SU-DHL-6 (cell line): ENCODE data around the gene SKP1.
"Not testable (repeated sequence)": the region's sequence is repeated elsewhere in the genome, so short reads cannot be mapped to it uniquely, and the experiment has no call there.

ENCODE experiments used
- H2AFZ ChIP-seq: fragments of 200-600 bp; sonication (generic); 2 replicates; pipeline ENCODE4 v1.6.1; 2014; ENCODE audit warnings: low read depth, mild to moderate bottlenecking, moderate library complexity, mixed read lengths, antibody characterized with exemption, low read length; ENCODE audit not compliant: severe bottlenecking
- H3F3A ChIP-seq: fragments of 200-600 bp; shearing (Covaris generic); 2 replicates; pipeline ENCODE4 v1.6.0; 2016; ENCODE audit warnings: antibody characterized with exemption, mild to moderate bottlenecking; ENCODE audit not compliant: insufficient read depth
- H3K27ac ChIP-seq: fragments of 200-600 bp; sonication (generic); 2 replicates; pipeline ENCODE4 v1.5.1; 2016; ENCODE audit warnings: low read depth, mild to moderate bottlenecking, low read length, moderate library complexity, mixed read lengths
- H3K27me3 ChIP-seq: fragments of 200-600 bp; sonication (generic), shearing (Covaris generic); 2 replicates; pipeline ENCODE4 v1.6.0; 2014; ENCODE audit warnings: mild to moderate bottlenecking, low read length
- H3K36me3 ChIP-seq: fragments of 200-600 bp; sonication (generic); 2 replicates; pipeline ENCODE4 v1.6.1; 2014; ENCODE audit warnings: mild to moderate bottlenecking, low read length, mixed read lengths
- H3K4me2 ChIP-seq: fragments of 300-600, 200-600 bp; shearing (Covaris generic), sonication (generic); 2 replicates; pipeline ENCODE4 v1.6.0; 2014; ENCODE audit warnings: low read length, low read depth, mild to moderate bottlenecking; ENCODE audit not compliant: poor library complexity, severe bottlenecking
- H3K4me3 ChIP-seq: fragments of 200-600 bp; sonication (generic); 2 replicates; pipeline ENCODE4 v1.5.1; 2014; ENCODE audit warnings: antibody characterized with exemption, low read length, mild to moderate bottlenecking, mixed read lengths; ENCODE audit not compliant: insufficient read depth, poor library complexity, severe bottlenecking
- H3K79me2 ChIP-seq: fragments of 200-600 bp; sonication (generic); 2 replicates; pipeline ENCODE4 v1.6.1; 2014; ENCODE audit warnings: mild to moderate bottlenecking, low read length, moderate library complexity; ENCODE audit not compliant: insufficient read depth
- H3K9ac ChIP-seq: fragments of 200-600 bp; sonication (generic); 2 replicates; pipeline ENCODE4 v1.7.0; 2014; ENCODE audit warnings: mild to moderate bottlenecking, low read length
- H3K9me2 ChIP-seq: fragments of 200-600 bp; sonication (generic); replicated peaks from 2 replicates; pipeline ENCODE4 v1.6.1; 2014; ENCODE audit warnings: low read length; ENCODE audit not compliant: insufficient read depth
- H3K9me3 ChIP-seq: fragments of 200-600 bp; sonication (generic); 2 replicates; pipeline ENCODE4 v1.6.1; 2014; ENCODE audit warnings: low read length, mixed read lengths; ENCODE audit not compliant: insufficient read depth
- H4K20me1 ChIP-seq: fragments of 200-600 bp; sonication (generic); 2 replicates; pipeline ENCODE4 v1.6.1; 2014; ENCODE audit warnings: low read depth, mild to moderate bottlenecking, antibody characterized with exemption, low read length, moderate library complexity, mixed read lengths
- EZH2phosphoT487 ChIP-seq: fragments of 200-600 bp; sonication (generic), shearing (Covaris generic); conservative IDR thresholded peaks from 2 replicates; pipeline ENCODE4 v1.6.1; 2018; ENCODE audit warnings: mild to moderate bottlenecking, antibody characterized with exemption, low read length, moderate library complexity, mixed read lengths
- TF ChIP-seq, protein P1 (sequence below): fragments of 200-600 bp; sonication (generic); IDR thresholded peaks from one replicate; pipeline ENCODE4 v1.5.1; 2017; ENCODE audit warnings: antibody characterized with exemption, mild to moderate bottlenecking, low read length, moderate library complexity; ENCODE audit not compliant: insufficient read depth, poor library complexity, severe bottlenecking

Gene SKP1

GRCh38 chr5:134161513-134162395, 15.0 kb downstream of the SKP1 start:
- Histone ChIP-seq H3K27ac (no peak overlapping the region), H4K20me1 (no peaks in the 10 kb centered on the region), H3K9me3 (no peaks in the 10 kb centered on the region), H3K4me2 (no peak overlapping the region), H3K36me3 (peaks cover 35% of the 10 kb centered on the region), H3F3A (no peaks in the 10 kb centered on the region; the same call in 1 of the 2 replicates), H3K79me2 (peaks cover 4% of the 10 kb centered on the region; the same call in 1 of the 2 replicates), H3K9ac (no peak overlapping the region), H3K27me3 (no peaks in the 10 kb centered on the region), H3K9me2 (no peaks in the 10 kb centered on the region), H2AFZ (no peak overlapping the region), H3K4me3 (no peak overlapping the region)
- TF ChIP-seq EZH2phosphoT487: no peak
- TF ChIP-seq, protein P1, sequence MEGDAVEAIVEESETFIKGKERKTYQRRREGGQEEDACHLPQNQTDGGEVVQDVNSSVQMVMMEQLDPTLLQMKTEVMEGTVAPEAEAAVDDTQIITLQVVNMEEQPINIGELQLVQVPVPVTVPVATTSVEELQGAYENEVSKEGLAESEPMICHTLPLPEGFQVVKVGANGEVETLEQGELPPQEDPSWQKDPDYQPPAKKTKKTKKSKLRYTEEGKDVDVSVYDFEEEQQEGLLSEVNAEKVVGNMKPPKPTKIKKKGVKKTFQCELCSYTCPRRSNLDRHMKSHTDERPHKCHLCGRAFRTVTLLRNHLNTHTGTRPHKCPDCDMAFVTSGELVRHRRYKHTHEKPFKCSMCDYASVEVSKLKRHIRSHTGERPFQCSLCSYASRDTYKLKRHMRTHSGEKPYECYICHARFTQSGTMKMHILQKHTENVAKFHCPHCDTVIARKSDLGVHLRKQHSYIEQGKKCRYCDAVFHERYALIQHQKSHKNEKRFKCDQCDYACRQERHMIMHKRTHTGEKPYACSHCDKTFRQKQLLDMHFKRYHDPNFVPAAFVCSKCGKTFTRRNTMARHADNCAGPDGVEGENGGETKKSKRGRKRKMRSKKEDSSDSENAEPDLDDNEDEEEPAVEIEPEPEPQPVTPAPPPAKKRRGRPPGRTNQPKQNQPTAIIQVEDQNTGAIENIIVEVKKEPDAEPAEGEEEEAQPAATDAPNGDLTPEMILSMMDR: no peak

DNA sequence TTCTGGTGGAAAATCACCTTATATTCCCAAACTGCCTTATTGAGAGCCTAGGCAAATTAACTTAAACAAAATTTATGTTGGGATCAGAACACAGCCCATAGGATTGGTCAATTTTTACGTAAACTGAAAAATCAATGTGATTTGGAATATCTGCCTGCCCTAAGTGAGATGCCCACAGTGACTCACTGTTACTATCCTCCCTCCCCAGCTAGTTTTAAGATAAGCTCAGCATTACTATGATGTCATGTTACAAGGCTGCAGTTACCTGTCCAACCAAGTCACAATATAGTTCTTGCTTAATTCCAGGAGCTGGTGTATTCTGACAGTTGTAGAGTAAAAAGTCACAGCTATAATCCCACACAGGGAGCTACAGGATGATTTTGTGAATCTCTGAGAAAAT, 23.1 kb downstream of the SKP1 start:
- Histone ChIP-seq H3K27me3 (no peaks in the 10 kb centered on the region), H3K9me2 (no peaks in the 10 kb centered on the region), H3K79me2 (no peaks in the 10 kb centered on the region), H3F3A (no peaks in the 10 kb centered on the region; the same call in 1 of the 2 replicates), H3K36me3 (peaks cover 13% of the 10 kb centered on the region; the same call in 1 of the 2 replicates), H3K9ac (no peak overlapping the region), H3K9me3 (no peaks in the 10 kb centered on the region), H3K27ac (no peak overlapping the region), H3K4me2 (no peak overlapping the region), H4K20me1 (no peaks in the 10 kb centered on the region), H3K4me3 (no peak overlapping the region), H2AFZ (no peak overlapping the region)
- TF ChIP-seq, protein P1: no peak
- no peak for TF ChIP-seq EZH2phosphoT487

- no peak overlapping the region for H3K4me2 ChIP-seq
- H3K9me2 ChIP-seq: no peaks in the 10 kb centered on the region
- H3K27ac ChIP-seq: no peak overlapping the region
- H3K27me3 ChIP-seq: no peaks in the 10 kb centered on the region
- H3K79me2 ChIP-seq: no peaks in the 10 kb centered on the region
- H3K9me3 ChIP-seq: no peaks in the 10 kb centered on the region
- peaks cover 13% of the 10 kb centered on the region; the same call in 1 of the 2 replicates for H3K36me3 ChIP-seq
- no peak overlapping the region for H3K4me3 ChIP-seq
- H3K9ac ChIP-seq: no peak overlapping the region
- no peaks in the 10 kb centered on the region; the same call in 1 of the 2 replicates for H3F3A ChIP-seq
- H2AFZ ChIP-seq: no peak overlapping the region
- no peak for TF ChIP-seq EZH2phosphoT487
- TF ChIP-seq, protein P1: no peak
- H4K20me1 ChIP-seq: no peaks in the 10 kb centered on the region
Observed at GRCh38 chr5:134153241-134153640, 23.5 kb downstream of the SKP1 start.

- H3K4me3 ChIP-seq, H3K27me3 ChIP-seq, H4K20me1 ChIP-seq, H3K9ac ChIP-seq, H2AFZ ChIP-seq, H3K27ac ChIP-seq, H3F3A ChIP-seq, H3K9me3 ChIP-seq, H3K79me2 ChIP-seq, H3K4me2 ChIP-seq, H3K9me2 ChIP-seq: not testable (repeated sequence)
- H3K36me3 ChIP-seq: peaks cover 13% of the 10 kb centered on the region; the same call in 1 of the 2 replicates
Observed at GRCh38 chr5:134152173-134152832, 24.4 kb downstream of the SKP1 start.
